Measurements from ENCODE around the gene EVX1. TPM values are rescaled to one million over a fixed set of nuclear protein-coding genes. Genes with fewer than 3 reads are reported as not detected.

The EVX1 gene
- not detected for total RNA-seq

DNA sequence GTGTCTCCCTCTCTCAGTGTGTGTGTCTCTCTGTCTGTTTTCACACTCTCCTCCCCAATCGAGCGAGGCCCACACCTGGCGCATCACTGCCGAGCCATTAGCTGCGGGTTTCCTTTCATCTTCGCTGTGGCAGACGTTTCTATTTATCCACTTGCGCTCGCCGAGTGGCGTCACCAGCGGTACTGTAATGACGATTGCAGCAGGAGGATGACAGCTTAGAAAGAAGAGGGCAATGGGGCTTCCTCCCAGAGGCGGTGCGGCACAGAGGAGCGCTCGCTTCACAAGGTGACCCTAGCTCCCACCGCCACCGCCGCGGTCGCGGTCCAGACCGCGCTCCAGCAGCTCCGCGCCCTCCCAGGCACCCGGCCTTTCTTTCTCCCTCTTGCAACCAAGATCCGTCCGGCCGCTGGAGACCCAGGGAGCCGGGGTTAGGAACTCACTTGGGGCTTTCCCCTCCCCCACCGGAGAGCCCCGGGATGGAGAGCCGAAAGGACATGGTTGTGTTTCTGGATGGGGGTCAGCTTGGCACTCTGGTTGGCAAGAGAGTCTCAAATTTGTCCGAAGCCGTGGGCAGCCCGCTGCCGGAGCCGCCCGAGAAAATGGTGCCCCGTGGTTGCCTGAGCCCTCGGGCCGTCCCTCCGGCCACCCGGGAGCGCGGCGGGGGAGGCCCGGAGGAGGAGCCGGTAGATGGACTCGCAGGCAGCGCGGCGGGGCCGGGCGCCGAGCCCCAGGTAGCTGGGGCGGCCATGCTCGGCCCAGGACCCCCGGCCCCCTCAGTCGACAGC is at the start of gene EVX1:
Gene EVX1, plus strand, starts transcription at position 248 of the 785 bp plus-strand sequence. Its CDS starts 229 bp downstream, at position 477.
- TF ChIP-seq POLR2AphosphoS5 (IDR thresholded peaks at IDR 0.05): no peak
- no peak for TF ChIP-seq EP300 (IDR thresholded peaks at IDR 0.05)
- WGBS: 3% methylated on average over 37 of the region's 62 CpGs
- Histone ChIP-seq H3K27ac (replicated peaks in 1 of 4) (no peak within 1 kb of the TSS), H3K9me3 (no peaks in the 10 kb centered on the region), H3K4me1 (peaks cover 42 to 64% (median 56%) of the 10 kb centered on the region in 4 donors), H3K27me3 (peaks cover 10 to 100% (median 92%) of the 10 kb centered on the region in 4 donors), H3K36me3 (no peaks in the 10 kb centered on the region), H3K4me3 (peak within 1 kb of the TSS; percentile 15 to 40 (median 30))
- intact Hi-C loops (cut with DNase I): no loop called here
- no peak for DNase-seq (ENCODE audit: extremely low spot score)

GRCh38 chr7:27193335-27194001 is 49.1 kb upstream of the EVX1 start:
- no peaks in the 10 kb centered on the region for H3K36me3 ChIP-seq
- peaks cover under 1 to 100% (median 92%) of the 10 kb centered on the region in 4 donors for H3K27me3 ChIP-seq
- H3K9me3 ChIP-seq: no peaks in the 10 kb centered on the region
- H3K27ac ChIP-seq (replicated peaks in 1 of 4): no peak overlapping the region
- no peak for DNase-seq (ENCODE audit: extremely low spot score)
- 22% methylated on average over 29 of the region's 29 CpGs for WGBS
- H3K4me3 ChIP-seq: peak overlapping the region in 3 of 4 donors; percentile 33 to 49 (median 40)
- intact Hi-C loops (cut with DNase I): loop anchor here (10.0 kb wide), 2 partner anchors 831 to 901 kb away; no protein-coding TSS in a partner anchor
- peaks cover 20 to 37% (median 34%) of the 10 kb centered on the region in 4 donors for H3K4me1 ChIP-seq
- TF ChIP-seq POLR2A (IDR thresholded peaks at IDR 0.05; ENCODE audit: low read depth) (no peak), EP300 (IDR thresholded peaks at IDR 0.05) (no peak), CTCF (IDR thresholded peaks at IDR 0.05) (no peak), POLR2AphosphoS5 (IDR thresholded peaks at IDR 0.05) (no peak)

- H3K4me3 ChIP-seq: no peak overlapping the region
- intact Hi-C loops (cut with DNase I): loop anchor here (10.0 kb wide), 2 partner anchors 831 to 901 kb away; no protein-coding TSS in a partner anchor
- H3K9me3 ChIP-seq: no peaks in the 10 kb centered on the region
- no peak overlapping the region for H3K27ac ChIP-seq (replicated peaks in 1 of 4)
- TF ChIP-seq EP300 (IDR thresholded peaks at IDR 0.05): no peak
- TF ChIP-seq CTCF (IDR thresholded peaks at IDR 0.05): no peak
- TF ChIP-seq POLR2AphosphoS5 (IDR thresholded peaks at IDR 0.05): no peak
- no peak for TF ChIP-seq POLR2A (IDR thresholded peaks at IDR 0.05; ENCODE audit: low read depth)
- H3K27me3 ChIP-seq: peaks cover 6 to 100% (median 92%) of the 10 kb centered on the region in 4 donors
- peaks cover 19 to 37% (median 34%) of the 10 kb centered on the region in 4 donors for H3K4me1 ChIP-seq
- H3K36me3 ChIP-seq: no peaks in the 10 kb centered on the region
- DNase-seq (ENCODE audit: extremely low spot score): no peak
- 27% methylated on average over 2 of the region's 2 CpGs for WGBS
Measured at GRCh38 chr7:27194002-27194352, 48.6 kb upstream of the EVX1 start.

DNA sequence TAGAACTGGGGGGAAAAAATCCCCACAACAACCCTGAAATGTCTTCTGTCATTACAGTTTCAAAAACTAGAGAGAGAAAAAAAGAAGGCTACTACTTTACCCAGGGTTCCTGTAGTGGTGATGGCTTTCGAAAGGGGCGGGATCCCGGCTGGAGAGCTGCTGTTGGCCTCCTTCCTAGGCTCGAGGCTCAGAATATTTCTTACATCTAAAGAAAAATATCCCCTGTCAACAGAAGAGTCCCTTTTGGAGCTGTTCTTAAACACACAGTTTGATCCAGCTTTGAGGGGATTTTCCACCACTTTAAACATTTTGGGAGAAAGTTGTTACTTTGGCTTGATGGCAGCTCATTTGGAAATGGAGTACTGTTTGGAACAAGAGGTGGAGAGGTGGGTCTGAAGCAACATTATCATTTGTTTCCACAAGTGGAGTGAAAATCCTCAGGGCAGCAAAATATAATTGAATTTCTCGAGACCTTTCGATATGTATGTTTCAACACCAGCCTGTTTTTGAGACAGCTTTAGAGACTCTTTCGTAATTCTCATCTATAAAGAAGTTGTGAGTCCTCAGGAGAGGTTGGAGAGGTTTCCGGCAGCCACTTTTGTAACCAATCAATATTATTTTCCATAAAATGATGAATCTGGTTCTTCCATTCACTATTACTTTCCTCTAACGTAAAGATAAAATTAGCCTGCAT is 47.8 kb upstream of the EVX1 start:
- Histone ChIP-seq H3K4me1 (peaks cover 20 to 39% (median 35%) of the 10 kb centered on the region in 4 donors), H3K36me3 (no peaks in the 10 kb centered on the region), H3K27ac (replicated peaks in 1 of 4) (no peak overlapping the region), H3K4me3 (no peak overlapping the region), H3K27me3 (peaks cover 10 to 100% (median 88%) of the 10 kb centered on the region in 4 donors), H3K9me3 (no peaks in the 10 kb centered on the region)
- DNase-seq (ENCODE audit: extremely low spot score): no peak
- intact Hi-C loops (cut with DNase I): loop anchor here (5.0 to 10.0 kb wide), 4 partner anchors 727 to 1077 kb away; no protein-coding TSS in a partner anchor
- TF ChIP-seq POLR2A (IDR thresholded peaks at IDR 0.05; ENCODE audit: low read depth) (no peak), CTCF (IDR thresholded peaks at IDR 0.05) (no peak), POLR2AphosphoS5 (IDR thresholded peaks at IDR 0.05) (no peak), EP300 (IDR thresholded peaks at IDR 0.05) (no peak)
- 33% methylated on average over 9 of the region's 9 CpGs for WGBS

All from esophagus muscularis mucosa (tissue), 4 donors.